ENCODE measurements around the gene FARSB. TPM values are rescaled to one million over a fixed set of nuclear protein-coding genes. Genes with fewer than 3 reads are reported as not detected.

The FARSB gene
- total and polyA plus RNA-seq, 2 experiments from 2014 or later = 16.8 to 40.3 TPM

- DNase-seq = peak; percentile 80
- Histone ChIP-seq H3K27ac (peak overlapping the region; percentile 61), H3K4me2 (ENCODE audit: unreplicated experiment) (peak overlapping the region; percentile 25)
Measured at GRCh38 chr2:222651718-222652418, 4.0 kb downstream of the FARSB start.

GRCh38 chr2:222649801-222650200 lies 6.1 kb downstream of the FARSB start:
- H2AFZ ChIP-seq = no peak overlapping the region
- no peaks in the 10 kb centered on the region for H3K9me2 ChIP-seq (ENCODE audit: insufficient read depth)
- H3K9me3 ChIP-seq (ENCODE audit: low read depth) = no peaks in the 10 kb centered on the region
- H3K27me3 ChIP-seq (replicated peaks; ENCODE audit: insufficient read depth) = no peaks in the 10 kb centered on the region
- no peak for DNase-seq
- in situ Hi-C loops (cut with MboI) = no loop called here
- H3F3A ChIP-seq (ENCODE audit: insufficient read depth) = peaks cover 35% of the 10 kb centered on the region
- H4K20me1 ChIP-seq (ENCODE audit: insufficient read depth) = no peaks in the 10 kb centered on the region
- H3K9ac ChIP-seq = no peak overlapping the region
- H3K79me2 ChIP-seq (ENCODE audit: insufficient read depth) = peaks cover 87% of the 10 kb centered on the region
- WGBS, 2 experiments (ENCODE audit: low coverage in 1 of 2, low lambda C conversion rate in 2 of 2, missing lambda C conversion rate in 2 of 2) = 84 to 92% methylated on average over 3 of the region's 3 CpGs
- peaks cover 25% of the 10 kb centered on the region for H3K4me1 ChIP-seq (ENCODE audit: insufficient read depth)
- TF ChIP-seq EZH2 (IDR thresholded peaks at IDR 0.05; ENCODE audit: insufficient read depth, poor library complexity, severe bottlenecking) (no peak), EZH2phosphoT487 (IDR thresholded peaks at IDR 0.05; ENCODE audit: insufficient read depth, low read depth) (no peak)
- H3K36me3 ChIP-seq (ENCODE audit: low read depth) = peaks cover 11% of the 10 kb centered on the region; the same call in 1 of the 2 replicates
- H3K4me2 ChIP-seq (ENCODE audit: unreplicated experiment) = no peak overlapping the region
- no peak overlapping the region for H3K4me3 ChIP-seq
- no peak overlapping the region for H3K27ac ChIP-seq

More at GRCh38 chr2:222651718-222652418, 4.0 kb downstream of the FARSB start:
- no peaks in the 10 kb centered on the region for H3K9me3 ChIP-seq (ENCODE audit: low read depth)
- 0 out of 2 replicates have a peak overlapping the region, but pooled peaks have one; percentile 2 for H3K4me3 ChIP-seq
- H3K79me2 ChIP-seq (ENCODE audit: insufficient read depth) = peaks cover 87% of the 10 kb centered on the region
- H3K9me2 ChIP-seq (ENCODE audit: insufficient read depth) = no peaks in the 10 kb centered on the region
- H3K9ac ChIP-seq = peak overlapping the region; percentile 25; the same call in 1 of the 2 replicates
- H3K36me3 ChIP-seq (ENCODE audit: low read depth) = peaks cover 3% of the 10 kb centered on the region; the same call in 1 of the 2 replicates
- H3F3A ChIP-seq (ENCODE audit: insufficient read depth) = peaks cover 35% of the 10 kb centered on the region
- peak overlapping the region; percentile 22 for H2AFZ ChIP-seq
- in situ Hi-C loops (cut with MboI) = no loop called here
- no peak for TF ChIP-seq EZH2phosphoT487 (IDR thresholded peaks at IDR 0.05; ENCODE audit: insufficient read depth, low read depth)
- TF ChIP-seq EZH2 (IDR thresholded peaks at IDR 0.05; ENCODE audit: insufficient read depth, poor library complexity, severe bottlenecking) = no peak
- H3K4me1 ChIP-seq (ENCODE audit: insufficient read depth) = peaks cover 25% of the 10 kb centered on the region
- H3K27me3 ChIP-seq (replicated peaks; ENCODE audit: insufficient read depth) = no peaks in the 10 kb centered on the region
- 3 to 11% methylated on average over 4 of the region's 4 CpGs for WGBS, 2 experiments (ENCODE audit: low coverage in 1 of 2, low lambda C conversion rate in 2 of 2, missing lambda C conversion rate in 2 of 2)
- no peaks in the 10 kb centered on the region for H4K20me1 ChIP-seq (ENCODE audit: insufficient read depth)

GRCh38 chr2:222646008-222646407 lies 9.9 kb downstream of the FARSB start:
- DNase-seq = no peak
- in situ Hi-C loops (cut with MboI) = no loop called here

DNA sequence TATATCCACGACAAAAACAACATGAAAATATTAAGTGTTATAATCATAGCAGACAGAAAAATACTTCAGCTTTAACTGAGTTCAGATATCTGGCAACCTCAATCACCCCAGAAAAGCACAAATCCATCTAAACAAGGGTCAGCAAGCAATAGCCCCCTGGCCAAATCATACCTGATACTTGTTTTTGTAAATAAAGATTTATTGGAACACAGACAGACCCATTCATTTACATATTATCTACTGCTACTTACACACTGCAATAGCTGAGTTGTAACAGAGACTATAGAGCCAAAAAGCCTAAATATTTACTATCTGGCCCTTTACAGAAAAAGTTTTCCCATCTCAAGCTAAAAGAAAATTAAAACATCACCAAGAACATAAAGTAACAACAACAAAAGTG lies 12.8 kb downstream of the FARSB start:
- Histone ChIP-seq H3K9me2 (ENCODE audit: insufficient read depth) (no peaks in the 10 kb centered on the region), H4K20me1 (ENCODE audit: insufficient read depth) (no peaks in the 10 kb centered on the region), H3K27ac (no peak overlapping the region), H3K27me3 (replicated peaks; ENCODE audit: insufficient read depth) (no peaks in the 10 kb centered on the region), H3K9ac (no peak overlapping the region), H3K4me1 (ENCODE audit: insufficient read depth) (no peaks in the 10 kb centered on the region), H3K4me2 (ENCODE audit: unreplicated experiment) (no peak overlapping the region), H3K36me3 (ENCODE audit: low read depth) (peaks cover 34% of the 10 kb centered on the region), H3F3A (ENCODE audit: insufficient read depth) (no peaks in the 10 kb centered on the region), H3K9me3 (ENCODE audit: low read depth) (no peaks in the 10 kb centered on the region), H3K4me3 (no peak overlapping the region), H3K79me2 (ENCODE audit: insufficient read depth) (peaks cover 31% of the 10 kb centered on the region), H2AFZ (no peak overlapping the region)
- WGBS, 2 experiments (ENCODE audit: low coverage in 1 of 2, low lambda C conversion rate in 2 of 2, missing lambda C conversion rate in 2 of 2) = 100% methylated on average over 1 of the region's 1 CpG
- in situ Hi-C loops (cut with MboI) = no loop called here
- no peak for DNase-seq
- TF ChIP-seq EZH2 (IDR thresholded peaks at IDR 0.05; ENCODE audit: insufficient read depth, poor library complexity, severe bottlenecking) (no peak), EZH2phosphoT487 (IDR thresholded peaks at IDR 0.05; ENCODE audit: insufficient read depth, low read depth) (no peak)

More at GRCh38 chr2:222646008-222646407, 9.9 kb downstream of the FARSB start:
- Histone ChIP-seq H3F3A (ENCODE audit: insufficient read depth) (peaks cover 5% of the 10 kb centered on the region; the same call in 1 of the 2 replicates), H3K27ac (no peak overlapping the region), H3K4me1 (ENCODE audit: insufficient read depth) (no peaks in the 10 kb centered on the region), H3K9me2 (ENCODE audit: insufficient read depth) (no peaks in the 10 kb centered on the region), H2AFZ (no peak overlapping the region), H3K27me3 (replicated peaks; ENCODE audit: insufficient read depth) (no peaks in the 10 kb centered on the region), H3K4me3 (no peak overlapping the region), H4K20me1 (ENCODE audit: insufficient read depth) (no peaks in the 10 kb centered on the region), H3K79me2 (ENCODE audit: insufficient read depth) (peaks cover 59% of the 10 kb centered on the region), H3K9me3 (ENCODE audit: low read depth) (no peaks in the 10 kb centered on the region), H3K9ac (no peak overlapping the region), H3K4me2 (ENCODE audit: unreplicated experiment) (no peak overlapping the region), H3K36me3 (ENCODE audit: low read depth) (peaks cover 19% of the 10 kb centered on the region; the same call in 1 of the 2 replicates)
- TF ChIP-seq EZH2phosphoT487 (IDR thresholded peaks at IDR 0.05; ENCODE audit: insufficient read depth, low read depth) (no peak), EZH2 (IDR thresholded peaks at IDR 0.05; ENCODE audit: insufficient read depth, poor library complexity, severe bottlenecking) (no peak)
- 27 to 29% methylated on average over 3 of the region's 3 CpGs for WGBS, 2 experiments (ENCODE audit: low coverage in 1 of 2, low lambda C conversion rate in 2 of 2, missing lambda C conversion rate in 2 of 2)
